ENCODE measurements around the gene CCT7.

Gene CCT7

GRCh38 chr2:73301636-73302035 lies 67.5 kb downstream of the CCT7 start:
- no peak for TF ChIP-seq JUND (IDR thresholded peaks at IDR 0.05; ENCODE audit: low read depth)
- DNase-seq (ENCODE audit: low read depth in 1 of 2, low spot score in 1 of 2), result no peak
- in situ Hi-C loops (cut with HindIII; ENCODE audit: low pct_unique_long_range_greater_than_20kb, low sequenced_read_pairs), result no loop called here
